ENCODE data around the gene VGLL4.

DNA sequence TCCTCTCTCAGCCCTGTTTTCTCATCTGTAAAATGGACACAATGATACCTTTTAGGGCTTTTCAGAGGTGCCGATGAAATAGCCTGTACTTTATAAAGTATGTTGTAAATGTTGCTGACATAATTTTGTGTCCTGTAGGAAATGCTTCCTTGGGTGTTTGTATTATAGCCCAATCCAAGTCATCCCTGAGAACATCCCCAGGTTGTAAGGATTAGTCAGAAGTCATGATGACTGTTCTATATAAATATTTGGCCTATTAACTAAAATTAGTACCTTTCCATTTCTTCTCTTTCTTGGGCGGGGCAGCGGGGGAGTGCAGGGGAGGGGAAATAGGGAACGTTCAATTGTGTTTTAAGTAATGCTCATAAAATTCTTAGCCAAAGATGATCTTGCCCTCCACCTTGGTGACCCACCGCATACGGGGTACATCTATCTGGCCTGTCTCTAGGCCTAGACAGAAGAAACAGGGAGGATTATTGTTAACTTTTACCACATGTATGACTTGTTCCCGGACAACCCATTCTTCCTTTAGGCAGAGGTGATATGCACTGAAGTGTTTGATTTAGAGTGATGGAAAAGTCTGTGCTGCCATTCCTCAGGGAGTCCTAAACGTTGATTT lies 120.7 kb downstream of the VGLL4 start:
- TF ChIP-seq, protein P1, sequence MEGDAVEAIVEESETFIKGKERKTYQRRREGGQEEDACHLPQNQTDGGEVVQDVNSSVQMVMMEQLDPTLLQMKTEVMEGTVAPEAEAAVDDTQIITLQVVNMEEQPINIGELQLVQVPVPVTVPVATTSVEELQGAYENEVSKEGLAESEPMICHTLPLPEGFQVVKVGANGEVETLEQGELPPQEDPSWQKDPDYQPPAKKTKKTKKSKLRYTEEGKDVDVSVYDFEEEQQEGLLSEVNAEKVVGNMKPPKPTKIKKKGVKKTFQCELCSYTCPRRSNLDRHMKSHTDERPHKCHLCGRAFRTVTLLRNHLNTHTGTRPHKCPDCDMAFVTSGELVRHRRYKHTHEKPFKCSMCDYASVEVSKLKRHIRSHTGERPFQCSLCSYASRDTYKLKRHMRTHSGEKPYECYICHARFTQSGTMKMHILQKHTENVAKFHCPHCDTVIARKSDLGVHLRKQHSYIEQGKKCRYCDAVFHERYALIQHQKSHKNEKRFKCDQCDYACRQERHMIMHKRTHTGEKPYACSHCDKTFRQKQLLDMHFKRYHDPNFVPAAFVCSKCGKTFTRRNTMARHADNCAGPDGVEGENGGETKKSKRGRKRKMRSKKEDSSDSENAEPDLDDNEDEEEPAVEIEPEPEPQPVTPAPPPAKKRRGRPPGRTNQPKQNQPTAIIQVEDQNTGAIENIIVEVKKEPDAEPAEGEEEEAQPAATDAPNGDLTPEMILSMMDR (conservative IDR thresholded peaks at IDR 0.05; ENCODE audit: low read depth, low read length) = no peak
- no peak for TF ChIP-seq EZH2 (IDR thresholded peaks at IDR 0.05; ENCODE audit: borderline replicate concordance, low read depth, low read length, poor library complexity, severe bottlenecking)
